ENCODE measurements around the gene LYRM1.

DNA sequence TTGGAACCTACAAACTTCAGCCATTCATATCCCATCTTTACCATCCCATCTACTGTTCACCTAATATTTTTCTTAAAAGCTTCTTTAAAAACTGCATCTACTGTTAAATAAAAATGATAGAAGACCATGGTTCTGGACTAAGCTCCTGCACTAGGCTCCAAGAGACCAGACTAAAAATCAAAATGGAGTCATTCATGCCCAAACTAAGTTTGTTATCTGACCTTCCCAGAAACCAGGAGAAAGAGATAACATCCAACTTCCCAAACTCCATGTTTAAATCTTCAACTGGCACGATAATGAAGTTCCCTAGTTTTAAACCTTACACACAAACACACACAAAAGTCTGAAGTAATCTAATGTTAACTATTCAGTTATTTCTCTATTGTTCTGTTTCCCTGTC is 14.3 kb upstream of the LYRM1 start:
- TF ChIP-seq, protein P1, sequence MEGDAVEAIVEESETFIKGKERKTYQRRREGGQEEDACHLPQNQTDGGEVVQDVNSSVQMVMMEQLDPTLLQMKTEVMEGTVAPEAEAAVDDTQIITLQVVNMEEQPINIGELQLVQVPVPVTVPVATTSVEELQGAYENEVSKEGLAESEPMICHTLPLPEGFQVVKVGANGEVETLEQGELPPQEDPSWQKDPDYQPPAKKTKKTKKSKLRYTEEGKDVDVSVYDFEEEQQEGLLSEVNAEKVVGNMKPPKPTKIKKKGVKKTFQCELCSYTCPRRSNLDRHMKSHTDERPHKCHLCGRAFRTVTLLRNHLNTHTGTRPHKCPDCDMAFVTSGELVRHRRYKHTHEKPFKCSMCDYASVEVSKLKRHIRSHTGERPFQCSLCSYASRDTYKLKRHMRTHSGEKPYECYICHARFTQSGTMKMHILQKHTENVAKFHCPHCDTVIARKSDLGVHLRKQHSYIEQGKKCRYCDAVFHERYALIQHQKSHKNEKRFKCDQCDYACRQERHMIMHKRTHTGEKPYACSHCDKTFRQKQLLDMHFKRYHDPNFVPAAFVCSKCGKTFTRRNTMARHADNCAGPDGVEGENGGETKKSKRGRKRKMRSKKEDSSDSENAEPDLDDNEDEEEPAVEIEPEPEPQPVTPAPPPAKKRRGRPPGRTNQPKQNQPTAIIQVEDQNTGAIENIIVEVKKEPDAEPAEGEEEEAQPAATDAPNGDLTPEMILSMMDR (IDR thresholded peaks at IDR 0.05; ENCODE audit: control extremely low read depth in 1 of 3, insufficient read depth in 1 of 3, low read depth in 1 of 3, low read length in 3 of 3), result no peak
- TF ChIP-seq SIN3A (conservative IDR thresholded peaks at IDR 0.05 in 1 of 2, IDR thresholded peaks at IDR 0.05 in 1 of 2; ENCODE audit: low read depth in 1 of 2, low read length in 2 of 2), result no peak
- no peak for TF ChIP-seq POLR2A (IDR thresholded peaks at IDR 0.05; ENCODE audit: control extremely low read depth in 1 of 2, low read depth in 2 of 2, low read length in 2 of 2)
- TF ChIP-seq, protein P2, sequence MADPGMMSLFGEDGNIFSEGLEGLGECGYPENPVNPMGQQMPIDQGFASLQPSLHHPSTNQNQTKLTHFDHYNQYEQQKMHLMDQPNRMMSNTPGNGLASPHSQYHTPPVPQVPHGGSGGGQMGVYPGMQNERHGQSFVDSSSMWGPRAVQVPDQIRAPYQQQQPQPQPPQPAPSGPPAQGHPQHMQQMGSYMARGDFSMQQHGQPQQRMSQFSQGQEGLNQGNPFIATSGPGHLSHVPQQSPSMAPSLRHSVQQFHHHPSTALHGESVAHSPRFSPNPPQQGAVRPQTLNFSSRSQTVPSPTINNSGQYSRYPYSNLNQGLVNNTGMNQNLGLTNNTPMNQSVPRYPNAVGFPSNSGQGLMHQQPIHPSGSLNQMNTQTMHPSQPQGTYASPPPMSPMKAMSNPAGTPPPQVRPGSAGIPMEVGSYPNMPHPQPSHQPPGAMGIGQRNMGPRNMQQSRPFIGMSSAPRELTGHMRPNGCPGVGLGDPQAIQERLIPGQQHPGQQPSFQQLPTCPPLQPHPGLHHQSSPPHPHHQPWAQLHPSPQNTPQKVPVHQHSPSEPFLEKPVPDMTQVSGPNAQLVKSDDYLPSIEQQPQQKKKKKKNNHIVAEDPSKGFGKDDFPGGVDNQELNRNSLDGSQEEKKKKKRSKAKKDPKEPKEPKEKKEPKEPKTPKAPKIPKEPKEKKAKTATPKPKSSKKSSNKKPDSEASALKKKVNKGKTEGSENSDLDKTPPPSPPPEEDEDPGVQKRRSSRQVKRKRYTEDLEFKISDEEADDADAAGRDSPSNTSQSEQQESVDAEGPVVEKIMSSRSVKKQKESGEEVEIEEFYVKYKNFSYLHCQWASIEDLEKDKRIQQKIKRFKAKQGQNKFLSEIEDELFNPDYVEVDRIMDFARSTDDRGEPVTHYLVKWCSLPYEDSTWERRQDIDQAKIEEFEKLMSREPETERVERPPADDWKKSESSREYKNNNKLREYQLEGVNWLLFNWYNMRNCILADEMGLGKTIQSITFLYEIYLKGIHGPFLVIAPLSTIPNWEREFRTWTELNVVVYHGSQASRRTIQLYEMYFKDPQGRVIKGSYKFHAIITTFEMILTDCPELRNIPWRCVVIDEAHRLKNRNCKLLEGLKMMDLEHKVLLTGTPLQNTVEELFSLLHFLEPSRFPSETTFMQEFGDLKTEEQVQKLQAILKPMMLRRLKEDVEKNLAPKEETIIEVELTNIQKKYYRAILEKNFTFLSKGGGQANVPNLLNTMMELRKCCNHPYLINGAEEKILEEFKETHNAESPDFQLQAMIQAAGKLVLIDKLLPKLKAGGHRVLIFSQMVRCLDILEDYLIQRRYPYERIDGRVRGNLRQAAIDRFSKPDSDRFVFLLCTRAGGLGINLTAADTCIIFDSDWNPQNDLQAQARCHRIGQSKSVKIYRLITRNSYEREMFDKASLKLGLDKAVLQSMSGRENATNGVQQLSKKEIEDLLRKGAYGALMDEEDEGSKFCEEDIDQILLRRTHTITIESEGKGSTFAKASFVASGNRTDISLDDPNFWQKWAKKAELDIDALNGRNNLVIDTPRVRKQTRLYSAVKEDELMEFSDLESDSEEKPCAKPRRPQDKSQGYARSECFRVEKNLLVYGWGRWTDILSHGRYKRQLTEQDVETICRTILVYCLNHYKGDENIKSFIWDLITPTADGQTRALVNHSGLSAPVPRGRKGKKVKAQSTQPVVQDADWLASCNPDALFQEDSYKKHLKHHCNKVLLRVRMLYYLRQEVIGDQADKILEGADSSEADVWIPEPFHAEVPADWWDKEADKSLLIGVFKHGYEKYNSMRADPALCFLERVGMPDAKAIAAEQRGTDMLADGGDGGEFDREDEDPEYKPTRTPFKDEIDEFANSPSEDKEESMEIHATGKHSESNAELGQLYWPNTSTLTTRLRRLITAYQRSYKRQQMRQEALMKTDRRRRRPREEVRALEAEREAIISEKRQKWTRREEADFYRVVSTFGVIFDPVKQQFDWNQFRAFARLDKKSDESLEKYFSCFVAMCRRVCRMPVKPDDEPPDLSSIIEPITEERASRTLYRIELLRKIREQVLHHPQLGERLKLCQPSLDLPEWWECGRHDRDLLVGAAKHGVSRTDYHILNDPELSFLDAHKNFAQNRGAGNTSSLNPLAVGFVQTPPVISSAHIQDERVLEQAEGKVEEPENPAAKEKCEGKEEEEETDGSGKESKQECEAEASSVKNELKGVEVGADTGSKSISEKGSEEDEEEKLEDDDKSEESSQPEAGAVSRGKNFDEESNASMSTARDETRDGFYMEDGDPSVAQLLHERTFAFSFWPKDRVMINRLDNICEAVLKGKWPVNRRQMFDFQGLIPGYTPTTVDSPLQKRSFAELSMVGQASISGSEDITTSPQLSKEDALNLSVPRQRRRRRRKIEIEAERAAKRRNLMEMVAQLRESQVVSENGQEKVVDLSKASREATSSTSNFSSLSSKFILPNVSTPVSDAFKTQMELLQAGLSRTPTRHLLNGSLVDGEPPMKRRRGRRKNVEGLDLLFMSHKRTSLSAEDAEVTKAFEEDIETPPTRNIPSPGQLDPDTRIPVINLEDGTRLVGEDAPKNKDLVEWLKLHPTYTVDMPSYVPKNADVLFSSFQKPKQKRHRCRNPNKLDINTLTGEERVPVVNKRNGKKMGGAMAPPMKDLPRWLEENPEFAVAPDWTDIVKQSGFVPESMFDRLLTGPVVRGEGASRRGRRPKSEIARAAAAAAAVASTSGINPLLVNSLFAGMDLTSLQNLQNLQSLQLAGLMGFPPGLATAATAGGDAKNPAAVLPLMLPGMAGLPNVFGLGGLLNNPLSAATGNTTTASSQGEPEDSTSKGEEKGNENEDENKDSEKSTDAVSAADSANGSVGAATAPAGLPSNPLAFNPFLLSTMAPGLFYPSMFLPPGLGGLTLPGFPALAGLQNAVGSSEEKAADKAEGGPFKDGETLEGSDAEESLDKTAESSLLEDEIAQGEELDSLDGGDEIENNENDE (IDR thresholded peaks at IDR 0.05; ENCODE audit: insufficient replicate concordance, low read length), result no peak
- no peak for TF ChIP-seq EZH2 (IDR thresholded peaks at IDR 0.05; ENCODE audit: low read depth, low read length, severe bottlenecking)
- no peak for TF ChIP-seq TEAD4 (IDR thresholded peaks at IDR 0.05; ENCODE audit: low read depth, low read length)
- no peak for TF ChIP-seq GTF2F1 (IDR thresholded peaks at IDR 0.05; ENCODE audit: borderline replicate concordance, low read depth, low read length)
- no peak for TF ChIP-seq EP300 (IDR thresholded peaks at IDR 0.05; ENCODE audit: borderline replicate concordance in 1 of 2, low read depth in 2 of 2, low read length in 2 of 2)
- no peak for TF ChIP-seq SP1 (IDR thresholded peaks at IDR 0.05; ENCODE audit: low read depth, low read length)
- TF ChIP-seq CEBPB (IDR thresholded peaks at IDR 0.05; ENCODE audit: low read depth, low read length), result no peak
